GM12892 (cell line): ENCODE results near the gene TAGAP.

Source experiments
- DNase-seq: peaks from one replicate; pipeline ENCODE4 v3.0.0; 2011; ENCODE audit not compliant: insufficient read length
- FAIRE-seq: peaks from 2 replicates; lab custom pipeline; 2011; peaks lifted over from hg19 to GRCh38; lab: Jason Lieb, UNC
- POLR2A ChIP-seq: IDR thresholded peaks from 2 replicates; pipeline ENCODE4 v1.6.1; 2011; ENCODE audit warnings: low read depth, low read length, control low read depth
- POLR2AphosphoS5 ChIP-seq: IDR thresholded peaks from 2 replicates; pipeline ENCODE4 v1.6.1; 2011; ENCODE audit warnings: low read depth, low read length, control low read depth
- TAF1 ChIP-seq: IDR thresholded peaks from 2 replicates; pipeline ENCODE4 v1.6.1; 2011; ENCODE audit warnings: low read depth, mild to moderate bottlenecking, control low read depth, low read length, borderline replicate concordance

Gene TAGAP

DNA sequence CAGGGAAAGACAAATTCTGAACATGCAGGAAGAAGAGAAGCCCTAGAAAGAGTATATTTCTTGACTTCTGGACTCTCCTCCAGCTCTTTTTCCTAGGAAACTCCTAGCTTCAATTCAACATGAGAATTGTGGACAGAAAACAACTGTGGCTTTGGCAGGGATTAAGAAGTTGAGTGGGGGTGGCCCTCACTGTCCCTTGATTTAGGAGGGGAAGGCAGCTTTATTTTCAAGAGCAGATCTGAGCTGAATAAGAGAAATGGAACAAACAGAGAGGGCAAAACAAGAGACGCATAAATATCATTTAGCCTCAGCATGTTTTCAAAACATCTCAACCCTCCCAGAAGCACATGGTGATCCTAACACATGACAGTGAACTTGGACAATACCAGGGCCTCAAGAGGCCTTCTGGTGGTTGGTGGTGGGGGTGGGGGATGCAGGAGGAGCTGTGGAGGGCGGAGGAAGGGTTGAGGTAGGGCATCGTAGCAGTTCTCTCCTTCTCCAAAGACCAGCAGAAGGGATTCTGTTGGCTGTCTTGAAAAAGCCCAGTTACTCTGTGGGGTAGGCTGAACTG is 21.1 kb upstream of the TAGAP start:
- no peak for FAIRE-seq
- TF ChIP-seq TAF1 = no peak
- no peak for TF ChIP-seq POLR2AphosphoS5
- TF ChIP-seq POLR2A = no peak
- DNase-seq = no peak

DNA sequence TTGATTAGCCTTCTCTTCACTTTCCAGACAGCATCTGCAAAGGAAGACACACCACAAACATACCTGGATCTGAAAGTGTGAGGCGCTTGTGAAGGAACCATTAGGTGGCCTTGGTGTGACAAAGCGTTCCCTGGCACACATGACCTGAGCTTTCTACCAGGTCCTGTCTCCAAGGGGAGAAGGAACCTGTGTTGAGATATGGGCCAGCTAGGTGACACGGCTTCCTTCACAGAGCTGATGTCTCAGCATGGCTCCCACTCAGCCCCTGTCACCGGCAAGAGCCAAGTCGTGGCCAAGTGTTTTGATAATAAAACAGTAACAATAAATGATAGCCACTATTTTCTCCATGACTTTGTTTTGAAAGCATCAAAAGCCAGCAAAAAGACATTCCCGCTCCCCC is 20.3 kb upstream of the TAGAP start:
- no peak for FAIRE-seq
- TF ChIP-seq POLR2AphosphoS5 (no peak), POLR2A (no peak), TAF1 (no peak)
- no peak for DNase-seq

DNA sequence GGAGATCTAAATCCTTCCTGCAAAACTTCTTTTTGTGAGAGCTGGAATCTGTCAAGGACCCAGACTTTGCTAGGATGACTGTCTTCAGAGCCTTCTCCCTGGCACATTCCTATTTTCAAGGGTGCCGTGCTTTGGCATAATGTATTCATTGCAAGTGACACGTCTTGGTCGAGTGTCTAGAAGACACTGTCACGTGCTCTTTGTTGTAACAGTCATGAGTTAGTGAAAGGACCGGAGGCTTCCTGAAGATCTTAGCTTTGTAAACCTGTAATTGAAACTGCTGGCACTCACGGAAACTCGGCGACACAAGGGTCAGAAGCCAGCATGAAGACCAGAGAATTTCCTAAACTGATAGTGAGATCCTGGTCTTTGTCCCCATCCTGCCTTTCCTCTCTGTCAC is 19.7 kb upstream of the TAGAP start:
- TF ChIP-seq POLR2A (no peak), POLR2AphosphoS5 (no peak), TAF1 (no peak)
- no peak for FAIRE-seq
- DNase-seq = no peak

DNA sequence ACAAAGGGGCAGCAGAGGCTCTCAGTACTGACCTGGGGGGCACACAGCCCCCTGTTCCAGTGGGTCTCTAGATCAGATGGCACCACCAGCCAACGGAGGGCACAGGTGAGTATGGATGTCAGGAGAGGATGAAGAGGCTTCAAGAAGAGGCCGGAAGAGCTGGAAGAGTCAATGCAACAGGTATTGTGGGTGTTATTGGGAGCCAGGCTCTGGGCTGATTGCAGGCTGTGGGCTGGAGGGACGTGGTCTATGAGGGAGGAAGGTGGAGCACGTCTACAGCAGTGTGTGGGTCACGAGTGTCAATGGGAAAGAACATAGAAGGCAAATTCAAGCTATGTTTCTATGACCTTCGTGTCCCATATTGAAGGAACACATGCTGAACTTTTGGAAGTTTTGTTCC is 18.8 kb upstream of the TAGAP start:
- no peak for TF ChIP-seq POLR2AphosphoS5
- no peak for TF ChIP-seq POLR2A
- no peak for TF ChIP-seq TAF1
- FAIRE-seq (peak; percentile 38), DNase-seq (no peak)

DNA sequence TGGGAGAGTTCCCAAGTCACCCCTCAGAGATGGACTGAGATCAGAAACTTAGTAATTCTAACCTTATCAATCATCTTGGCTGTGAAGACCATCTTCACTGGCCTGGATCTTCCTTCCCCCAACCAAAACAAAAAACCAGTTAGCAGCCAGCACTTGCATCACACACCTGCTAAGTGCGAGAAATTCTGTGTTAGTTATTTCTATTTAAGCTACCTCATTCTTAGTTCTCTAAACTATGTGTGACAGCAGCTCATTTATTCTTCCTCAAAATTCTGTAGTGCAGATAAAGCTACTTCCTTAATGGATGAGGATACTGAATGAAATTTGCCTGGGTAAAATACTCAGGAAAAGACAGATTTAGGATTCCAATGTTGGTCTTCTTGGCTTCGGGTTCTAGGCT is 18.2 kb upstream of the TAGAP start:
- no peak for FAIRE-seq
- TF ChIP-seq POLR2AphosphoS5 = no peak
- TF ChIP-seq POLR2A = no peak
- no peak for TF ChIP-seq TAF1
- no peak for DNase-seq

DNA sequence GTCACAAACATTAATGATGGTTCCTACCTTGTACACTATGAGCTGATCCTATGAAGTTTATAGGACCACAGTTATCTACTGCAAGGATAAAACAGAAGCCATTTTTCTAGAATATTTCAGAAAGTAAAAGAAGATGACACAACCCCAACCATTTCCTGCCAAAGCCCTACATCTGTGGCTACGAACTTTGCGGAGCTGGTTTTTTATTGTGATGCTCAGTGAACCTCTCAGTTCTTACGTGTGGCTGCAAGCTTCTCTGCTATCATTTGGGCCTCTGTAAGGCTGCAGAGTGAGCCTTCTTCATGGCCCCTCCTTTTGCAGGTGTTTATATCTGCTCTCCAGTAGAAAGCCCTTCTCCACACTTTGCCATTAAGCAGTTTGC is 17.8 kb upstream of the TAGAP start:
- DNase-seq (no peak), FAIRE-seq (no peak)
- TF ChIP-seq POLR2AphosphoS5 (no peak), POLR2A (no peak), TAF1 (no peak)

DNA sequence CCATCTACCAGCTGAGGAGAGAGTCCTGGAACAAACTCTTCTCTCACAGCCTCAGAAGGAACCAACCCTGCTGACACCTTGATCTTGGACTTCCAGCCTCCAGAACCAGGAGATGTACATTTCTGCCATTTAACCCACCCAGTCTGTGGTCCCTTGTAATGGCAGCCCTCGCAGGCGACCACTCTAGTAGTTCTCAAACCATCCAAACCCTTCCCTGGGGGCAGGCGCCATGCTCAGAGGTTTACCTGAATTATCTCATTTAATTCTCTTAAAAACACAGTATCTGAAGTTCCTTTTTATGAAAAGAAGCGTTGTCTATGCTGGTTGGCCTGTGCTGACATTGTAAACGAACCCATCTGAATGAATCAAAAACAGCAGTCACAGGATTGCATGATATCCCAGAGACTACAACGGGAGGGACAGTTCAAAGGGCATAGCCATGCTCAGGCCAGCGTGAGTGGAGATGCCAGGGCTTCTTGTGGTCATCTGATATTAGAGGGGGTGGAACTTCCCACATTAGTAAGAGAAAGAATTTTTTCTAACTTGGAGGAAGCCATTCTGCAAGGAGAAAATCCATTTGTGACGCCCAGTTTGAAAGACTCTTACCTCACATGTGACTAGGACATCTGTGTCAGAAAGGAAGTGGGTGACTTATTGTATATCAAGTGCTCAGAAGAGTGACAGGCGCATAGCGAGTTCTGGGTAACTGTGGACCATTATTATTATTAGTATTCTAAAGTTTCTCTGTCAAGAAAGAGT is 17.2 kb upstream of the TAGAP start:
- TF ChIP-seq TAF1 = no peak
- TF ChIP-seq POLR2AphosphoS5 = no peak
- DNase-seq (no peak), FAIRE-seq (peak; percentile 90)

DNA sequence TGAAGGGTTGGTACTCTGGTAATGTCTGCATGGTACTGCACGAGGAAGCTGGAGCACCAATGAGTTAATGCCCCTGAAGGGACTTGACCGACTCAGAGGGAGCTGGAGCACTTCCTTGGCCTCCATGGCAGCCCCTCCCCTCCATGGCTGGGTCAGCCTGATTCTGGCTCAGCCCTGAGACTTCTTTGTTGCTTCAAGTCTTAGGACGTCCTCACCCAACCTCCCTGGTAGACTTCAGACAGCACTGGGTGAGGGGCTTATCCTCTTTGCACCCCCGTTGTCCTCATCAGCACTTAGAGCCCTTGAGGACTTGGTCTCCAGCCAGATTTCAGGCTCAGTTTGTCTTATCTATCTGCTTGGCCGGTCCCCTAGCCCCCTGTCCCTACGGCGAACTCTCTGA is 16.4 kb upstream of the TAGAP start:
- no peak for TF ChIP-seq POLR2AphosphoS5
- TF ChIP-seq POLR2A = no peak
- TF ChIP-seq TAF1 = no peak
- FAIRE-seq = no peak
- no peak for DNase-seq

DNA sequence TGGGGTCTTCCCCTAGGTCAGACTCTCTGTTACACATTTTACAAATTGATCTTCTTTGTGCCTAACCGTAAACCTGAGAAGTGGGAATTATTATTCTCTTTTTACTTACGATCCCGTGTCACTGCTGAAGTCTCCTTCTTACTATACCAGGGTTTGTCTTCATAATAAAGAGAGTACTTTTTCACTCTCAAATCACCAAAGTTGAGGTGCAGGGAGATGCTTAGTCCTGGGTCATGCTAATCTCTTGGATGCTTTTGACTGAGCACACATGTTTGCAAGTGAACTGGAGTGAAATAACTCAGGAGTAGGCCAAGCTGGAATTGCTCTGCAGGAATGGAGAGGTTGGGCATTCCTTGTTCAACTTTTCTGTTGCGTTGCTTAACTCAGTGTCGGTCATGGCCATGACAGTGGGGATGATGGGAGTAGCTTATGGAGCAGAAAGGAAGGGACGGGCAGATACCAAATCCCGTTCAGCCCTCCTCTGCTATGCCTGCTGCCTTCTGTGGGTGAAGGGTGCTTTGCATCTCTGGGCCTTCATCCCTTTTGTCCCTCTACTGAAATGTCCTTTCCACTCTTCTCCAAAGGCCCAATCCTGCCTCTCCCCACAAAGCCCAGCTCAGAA is 15.2 kb upstream of the TAGAP start:
- FAIRE-seq = no peak
- TF ChIP-seq POLR2AphosphoS5 (no peak), TAF1 (no peak), POLR2A (no peak)
- DNase-seq = no peak

DNA sequence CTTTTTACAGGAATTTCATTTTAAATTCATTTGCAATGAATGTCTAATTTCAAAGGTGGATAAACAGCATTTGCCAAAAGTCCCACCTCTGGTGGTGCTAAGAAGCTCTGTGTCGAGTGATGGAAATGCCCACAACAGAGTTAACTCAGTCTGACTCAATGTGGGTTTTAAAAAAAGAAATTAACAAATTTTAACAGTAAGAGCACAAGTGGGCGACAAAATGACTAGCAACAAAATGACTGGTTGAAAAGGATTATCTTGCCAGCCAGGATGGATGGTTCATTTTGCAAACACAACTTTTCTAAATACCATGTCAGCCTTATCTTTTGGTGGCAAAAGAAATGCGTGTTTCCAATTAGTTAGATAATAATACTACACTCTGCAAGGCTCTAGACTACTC is 14.3 kb upstream of the TAGAP start:
- DNase-seq (no peak), FAIRE-seq (peak; percentile 21)
- TF ChIP-seq TAF1 (no peak), POLR2A (no peak), POLR2AphosphoS5 (no peak)

DNA sequence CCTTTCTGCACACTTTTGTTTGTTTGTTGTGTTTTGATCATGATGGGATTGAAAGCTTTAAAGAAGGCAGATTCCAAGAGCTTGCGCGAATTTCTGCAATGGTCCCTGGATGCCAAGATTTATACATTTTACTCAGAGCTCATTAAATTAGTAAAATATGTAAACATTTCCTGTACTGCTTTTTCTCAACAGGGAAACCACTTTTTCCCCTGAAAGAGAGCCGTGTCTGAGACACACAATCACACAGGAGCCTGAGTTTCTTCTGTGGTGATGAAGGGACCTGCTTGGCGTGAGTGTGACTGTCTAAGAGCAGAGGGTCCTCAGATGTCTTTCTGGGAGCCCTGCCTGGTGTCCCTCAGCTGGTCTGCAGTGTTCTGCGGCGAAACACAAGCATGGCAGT is 12.1 kb upstream of the TAGAP start:
- TF ChIP-seq TAF1 = no peak
- no peak for TF ChIP-seq POLR2AphosphoS5
- no peak for TF ChIP-seq POLR2A
- DNase-seq (no peak), FAIRE-seq (no peak)

DNA sequence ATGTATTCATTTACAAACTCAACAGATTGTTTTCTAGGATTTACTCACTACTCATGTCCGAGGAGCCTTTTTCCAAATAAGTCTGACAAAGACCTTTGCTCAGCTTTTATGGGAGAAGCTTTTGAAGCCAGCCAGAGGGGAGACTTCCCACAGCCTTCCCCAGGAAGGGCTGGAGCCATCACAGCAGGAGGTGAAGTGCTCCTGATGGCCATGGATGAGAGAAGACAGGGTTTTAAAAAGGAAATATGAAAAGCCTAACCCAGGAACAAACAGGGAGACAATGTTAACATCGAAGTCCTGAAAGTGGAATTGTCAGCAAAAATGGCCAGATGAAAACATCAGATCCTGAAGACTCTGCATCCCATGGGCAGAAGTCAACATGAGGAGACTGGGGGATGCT is 11.6 kb upstream of the TAGAP start:
- no peak for FAIRE-seq
- TF ChIP-seq POLR2AphosphoS5 (no peak), TAF1 (no peak), POLR2A (no peak)
- no peak for DNase-seq
